Measurements from ENCODE around the gene IKBKG.
"Not testable (repeated sequence)": the region's sequence is repeated elsewhere in the genome, so short reads cannot be mapped to it uniquely, and the experiment has no call there.

The IKBKG gene

GRCh38 chrX:154526901-154527675 is 20.3 kb upstream of the IKBKG start:
- peak; percentile 76 for DNase-seq (ENCODE audit: low spot score)

DNA sequence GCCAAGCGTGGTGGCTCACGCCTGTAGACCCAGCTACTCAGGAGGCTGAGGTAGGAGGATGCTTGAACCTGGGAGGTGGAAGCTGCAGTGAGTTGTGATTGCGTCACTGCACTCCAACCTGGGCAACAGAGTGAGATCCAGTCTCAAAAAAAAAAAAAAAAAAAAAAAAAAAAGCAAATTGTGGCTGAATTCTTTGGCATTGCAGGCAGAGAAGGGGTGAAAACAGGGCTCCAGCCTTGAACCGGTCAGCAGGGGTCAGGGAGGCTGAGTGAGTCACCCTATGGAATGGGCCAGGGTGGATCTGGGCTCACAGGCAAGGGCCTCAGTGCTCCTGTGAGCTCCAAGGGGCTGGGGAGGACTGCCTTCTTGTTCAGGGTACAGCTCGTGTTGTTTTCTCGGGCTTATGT is 18.2 kb upstream of the IKBKG start:
- DNase-seq (ENCODE audit: low spot score), result peak; percentile 7

GRCh38 chrX:154530286-154530685 is 17.1 kb upstream of the IKBKG start:
- DNase-seq (ENCODE audit: low spot score), result no peak

GRCh38 chrX:154531626-154532025 is 15.8 kb upstream of the IKBKG start:
- DNase-seq (ENCODE audit: low spot score), result peak; percentile 71

- DNase-seq (ENCODE audit: low spot score), result no peak
These were observed 14.7 kb upstream of the IKBKG start for GRCh38 chrX:154532690-154533089.

- peak; percentile 85 for DNase-seq (ENCODE audit: low spot score)
These were observed 12.7 kb upstream of the IKBKG start for GRCh38 chrX:154534526-154535322.

GRCh38 chrX:154535892-154536291 is 11.5 kb upstream of the IKBKG start:
- no peak for DNase-seq (ENCODE audit: low spot score)

- DNase-seq (ENCODE audit: low spot score), result no peak
These were observed 8.3 kb upstream of the IKBKG start for GRCh38 chrX:154539077-154539476.

DNA sequence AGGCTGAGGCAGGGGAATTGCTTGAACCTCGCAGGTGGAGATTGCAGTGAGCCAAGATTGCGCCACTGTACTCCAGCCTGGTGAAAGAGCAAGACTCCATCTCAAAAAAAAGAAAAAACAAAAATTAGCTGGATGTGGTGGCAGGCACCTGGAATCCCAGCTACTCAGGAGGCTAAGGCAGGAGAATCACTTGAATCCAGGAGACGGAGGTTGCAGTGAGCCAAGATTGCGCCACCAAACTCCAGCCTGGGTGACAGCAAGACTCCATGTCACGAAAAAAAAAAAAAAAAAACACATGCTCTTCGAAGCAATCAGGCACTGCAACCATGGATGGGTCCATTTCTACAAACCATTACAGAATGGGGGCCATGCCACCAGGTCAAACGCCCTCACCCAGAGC is 7.1 kb upstream of the IKBKG start:
- DNase-seq (ENCODE audit: low spot score), result not testable (repeated sequence)

DNA sequence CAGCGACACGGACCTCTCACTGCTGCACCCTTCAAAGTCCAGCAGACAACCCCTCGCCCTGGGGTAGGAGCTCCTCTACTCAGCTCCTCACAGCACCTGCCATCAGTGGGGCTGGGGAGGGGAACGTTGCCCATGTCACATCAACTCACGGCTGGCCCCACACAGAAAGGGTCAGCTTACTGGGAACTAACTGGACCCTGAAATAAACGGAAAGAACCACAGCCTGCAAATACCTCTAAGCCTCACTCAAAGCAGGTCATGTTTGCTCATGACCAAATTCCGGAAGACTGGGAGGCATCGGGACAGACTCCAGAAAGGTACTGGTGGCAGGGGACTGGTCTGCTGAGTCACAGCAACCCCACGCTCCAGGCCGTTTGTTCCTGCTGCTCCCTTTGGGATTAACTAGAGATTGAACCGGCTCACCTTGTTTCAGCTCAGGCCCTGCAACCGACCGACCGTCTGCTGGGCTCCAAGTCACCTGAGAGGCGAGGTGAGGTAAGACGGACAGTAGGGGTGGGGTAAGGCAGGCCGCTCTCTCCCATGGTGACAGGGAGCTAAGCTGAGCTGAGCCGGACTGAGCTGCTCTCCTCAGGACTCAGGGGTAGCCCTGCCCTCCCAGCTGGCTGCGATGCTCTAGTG is 6.4 kb upstream of the IKBKG start:
- peak; percentile 75 for DNase-seq (ENCODE audit: low spot score)

GRCh38 chrX:154541589-154541895 is 5.9 kb upstream of the IKBKG start:
- DNase-seq (ENCODE audit: low spot score), result no peak

DNA sequence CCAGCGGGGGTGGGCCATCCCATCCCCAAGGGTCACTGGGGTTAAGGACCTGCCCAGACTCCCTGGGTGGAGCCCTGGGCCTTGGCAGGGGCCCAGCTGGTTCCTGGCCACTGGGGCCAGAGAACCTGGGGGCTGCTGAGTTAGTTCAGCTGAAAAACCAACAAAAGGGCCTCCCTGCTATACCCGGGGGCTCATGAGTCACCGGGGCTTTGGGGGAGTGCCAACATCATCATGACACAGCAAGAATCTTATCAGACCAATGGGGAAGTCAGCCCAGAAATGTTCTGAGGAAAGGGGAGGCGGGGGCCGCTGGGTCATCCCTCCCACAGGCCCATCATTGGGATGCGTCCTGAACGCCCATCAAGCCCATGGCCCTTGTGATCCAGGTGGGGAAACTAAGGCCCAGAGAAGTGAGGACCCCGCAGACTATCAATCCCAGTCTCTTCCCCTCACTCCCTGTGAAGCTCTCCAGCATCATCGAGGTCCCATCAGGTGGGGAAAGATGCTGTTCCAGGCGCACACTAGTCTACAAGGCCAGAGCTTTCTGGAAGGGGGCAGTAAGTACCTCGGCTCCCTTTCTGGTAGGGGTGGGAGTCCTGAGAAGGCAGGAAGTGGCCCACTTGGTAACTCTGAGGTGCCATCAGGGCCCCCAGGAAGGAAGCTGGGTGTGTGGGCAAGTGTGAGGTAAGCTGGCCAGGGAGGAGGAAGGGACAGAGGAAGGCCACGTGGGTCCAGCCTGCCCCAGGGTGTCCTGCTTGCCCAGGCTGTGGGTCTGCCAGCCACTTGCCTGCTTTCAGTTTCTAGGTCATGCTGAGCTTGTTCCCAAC is 5.3 kb upstream of the IKBKG start:
- peak; percentile 84 for DNase-seq (ENCODE audit: low spot score)

DNA sequence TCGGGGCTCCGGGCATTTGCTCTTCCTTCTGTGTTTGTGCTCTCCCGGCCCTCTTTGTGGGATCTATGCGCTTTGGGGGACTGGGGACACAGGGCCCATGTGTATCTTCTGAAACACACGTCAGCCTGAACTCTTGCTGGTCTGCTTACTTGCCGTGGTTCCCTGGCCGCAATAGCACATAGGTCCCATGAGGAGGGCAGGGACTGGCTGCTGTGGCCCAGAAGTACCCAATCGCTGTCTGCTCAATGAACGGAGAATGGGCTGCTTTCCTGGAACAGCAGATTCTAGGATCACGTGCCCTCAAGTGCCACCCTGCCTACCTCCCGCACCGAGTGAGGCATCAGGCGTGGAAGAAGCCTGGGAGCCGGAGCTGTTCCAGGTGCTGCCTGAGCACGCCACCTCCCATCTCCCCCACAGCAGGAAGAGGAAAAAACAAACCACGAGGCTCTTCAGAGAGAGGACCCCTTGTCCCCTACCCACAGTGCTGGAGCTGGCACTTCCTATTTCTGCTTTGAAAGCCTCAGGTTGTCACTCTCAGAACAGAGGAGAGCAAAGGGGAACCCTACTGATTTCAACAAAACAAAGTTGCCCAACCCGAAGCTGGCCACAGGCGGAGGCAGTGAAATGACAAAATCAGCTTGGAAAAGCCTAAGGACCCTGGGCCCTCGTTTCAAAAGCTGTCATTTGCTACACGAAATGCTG is 4.5 kb upstream of the IKBKG start:
- DNase-seq (ENCODE audit: low spot score), result no peak

DNA sequence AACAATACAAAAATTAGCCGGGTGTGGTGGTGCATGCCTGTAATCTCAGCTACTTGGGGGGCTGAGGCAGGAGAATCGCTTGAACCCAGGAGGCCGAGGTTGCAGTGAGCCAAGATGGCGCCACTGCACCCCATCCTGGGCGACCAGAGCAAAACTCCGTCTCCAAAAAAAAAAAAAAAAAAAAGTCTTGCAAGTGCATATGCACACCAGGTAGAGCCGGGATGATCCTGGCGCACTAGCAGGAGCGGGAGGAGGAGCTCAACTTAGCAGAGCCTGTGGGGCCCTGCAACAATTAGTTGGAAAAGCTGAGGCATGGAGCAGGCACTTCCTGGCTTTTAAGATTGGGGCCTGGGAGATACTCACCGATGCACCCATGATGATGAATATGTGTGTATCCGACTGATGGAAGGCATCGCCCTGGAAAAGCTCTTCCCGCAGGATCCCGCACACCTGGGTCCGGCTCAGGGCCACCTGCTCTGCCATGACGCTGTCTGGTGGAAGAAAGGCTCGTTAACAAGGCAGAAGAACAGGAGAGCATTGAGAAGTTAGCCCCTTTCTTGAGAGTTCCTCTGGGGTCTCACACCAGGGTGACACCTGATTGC is 1.6 kb upstream of the IKBKG start:
- DNase-seq (ENCODE audit: low spot score), result no peak

DNA sequence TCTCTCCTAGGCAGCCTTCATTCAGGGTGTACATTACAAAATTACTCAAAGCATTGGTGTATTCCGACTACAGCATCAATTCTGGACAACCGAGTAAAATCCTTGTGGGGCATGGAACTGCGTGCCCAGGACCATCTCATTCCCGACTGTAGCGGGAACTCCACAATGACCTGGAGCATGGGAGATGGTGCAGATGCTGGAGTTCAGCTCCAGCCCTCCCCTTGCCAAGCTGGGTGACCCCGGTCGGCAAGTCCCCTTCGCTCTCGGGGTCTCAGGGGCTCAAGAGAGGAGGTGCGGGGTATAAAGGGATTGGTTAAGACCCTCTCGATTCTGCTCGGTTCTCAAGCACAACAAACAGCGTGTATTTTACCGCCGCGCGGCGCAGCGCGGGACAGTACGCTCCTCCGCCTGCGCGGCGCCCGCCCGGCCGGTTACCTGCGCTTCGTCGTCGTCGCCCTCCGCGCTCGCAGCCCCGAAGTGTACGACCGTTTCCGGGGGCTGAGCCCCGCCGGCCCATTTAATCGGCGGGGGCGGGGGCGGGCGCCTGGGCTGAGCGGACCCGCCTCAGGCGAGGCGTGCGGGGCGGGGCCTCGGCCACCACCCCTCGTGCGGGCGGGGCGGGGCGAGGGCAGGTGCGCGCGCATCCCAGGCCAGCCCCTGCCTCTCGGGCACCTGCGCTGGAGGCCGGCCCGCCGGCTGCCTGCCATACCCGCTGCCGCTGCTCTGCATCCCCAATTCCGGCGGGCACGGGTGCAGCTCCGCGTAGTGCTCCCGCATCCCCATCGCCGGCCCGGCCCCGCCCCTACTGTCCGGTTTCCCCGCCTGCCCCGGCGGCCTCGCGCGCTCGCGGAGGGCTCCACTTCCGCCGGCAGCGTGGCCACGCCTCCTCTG is 821 bp upstream of the IKBKG start, which contains the start of gene G6PD:
TSS of gene G6PD (minus strand) at position 493 of the 891 bp plus-strand sequence. CDS start 691 bp downstream, outside the sequence.
- peak; percentile 71 for DNase-seq (ENCODE audit: low spot score)

DNA sequence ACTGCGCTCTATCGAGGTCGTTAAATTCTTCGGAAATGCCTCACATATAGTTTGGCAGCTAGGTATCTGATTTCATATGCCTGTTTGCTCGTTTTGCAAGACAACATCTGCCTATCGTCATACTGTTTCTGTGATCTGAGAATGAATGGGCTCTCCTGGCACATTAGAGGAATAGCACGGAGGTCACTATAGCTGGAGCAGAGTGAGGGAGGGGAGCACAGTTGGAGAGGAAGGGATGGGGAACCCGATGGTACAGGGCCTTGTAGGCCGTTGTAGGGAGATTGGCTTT is 552 bp downstream of the IKBKG start:
- no peak for DNase-seq (ENCODE audit: low spot score)

- no peak for DNase-seq (ENCODE audit: low spot score)
These were observed 2.3 kb downstream of the IKBKG start for GRCh38 chrX:154549766-154550165.

GRCh38 chrX:154552112-154552806 is 4.8 kb downstream of the IKBKG start:
- DNase-seq (ENCODE audit: low spot score), result not testable (repeated sequence)

- not testable (repeated sequence) for DNase-seq (ENCODE audit: low spot score)
These were observed 10.8 kb downstream of the IKBKG start for GRCh38 chrX:154558060-154558690.
